ENCODE results near the gene MTA1.

The MTA1 gene

GRCh38 chr14:105478398-105479251 is 59.0 kb downstream of the MTA1 start:
- no peak for DNase-seq

- no peak for DNase-seq
Measured at GRCh38 chr14:105479431-105480158, 60.0 kb downstream of the MTA1 start.

GRCh38 chr14:105480199-105480746 is 60.6 kb downstream of the MTA1 start:
- no peak for DNase-seq

- DNase-seq = peak; percentile 85 to 88
Measured at GRCh38 chr14:105480807-105481801, 61.5 kb downstream of the MTA1 start.

- peak; percentile 93 to 95 for DNase-seq
Measured at GRCh38 chr14:105481886-105482457, 62.3 kb downstream of the MTA1 start.

- DNase-seq = no peak
Measured at GRCh38 chr14:105482486-105483110, 63.0 kb downstream of the MTA1 start.

- no peak for DNase-seq
Measured at GRCh38 chr14:105483300-105484068, 63.9 kb downstream of the MTA1 start.

GRCh38 chr14:105484069-105484996 is 64.7 kb downstream of the MTA1 start:
- peak in 1 of 2 experiments; percentile 24 for DNase-seq

- DNase-seq = no peak
Measured at GRCh38 chr14:105484997-105485393, 65.4 kb downstream of the MTA1 start.

GRCh38 chr14:105485739-105486162 is 66.1 kb downstream of the MTA1 start:
- DNase-seq = peak in 1 of 2 experiments; percentile 22

GRCh38 chr14:105486163-105486973 is 66.7 kb downstream of the MTA1 start, which contains the start of gene CRIP1:
CRIP1 (plus strand) TSS chr14:105486886; CDS start chr14:105487260, 374 bp downstream.
- DNase-seq = no peak

- no peak for DNase-seq
Measured at GRCh38 chr14:105486974-105487448, 67.4 kb downstream of the MTA1 start.

- no peak for DNase-seq
Measured at GRCh38 chr14:105487449-105487985, 67.9 kb downstream of the MTA1 start.

- no peak for DNase-seq
Measured at GRCh38 chr14:105487986-105488777, 68.6 kb downstream of the MTA1 start.

GRCh38 chr14:105488781-105489541 is 69.3 kb downstream of the MTA1 start:
- DNase-seq = no peak

- DNase-seq = peak; percentile 75 to 86
Measured at GRCh38 chr14:105489542-105490266, 70.1 kb downstream of the MTA1 start.

Data from SW 1271 (cell line).